B cell (primary cell): ENCODE results near the gene GLT1D1. TPM values are rescaled to one million over a fixed set of nuclear protein-coding genes. Genes with fewer than 3 reads are reported as not detected.

Experiments
- ATAC-seq: fragments of 200-7000 bp; cut with Tn5 transposase; one replicate; pipeline ENCODE4 v1.10.0; 2021; ENCODE audit warnings: low read depth, mild to moderate bottlenecking, moderate number of reproducible peaks, moderate library complexity
- CTCF ChIA-PET: fragments of 350-600 bp; sonication (Branson Sonifier 250); formaldehyde crosslinking; loops from one replicate; lab custom pipeline; 2021; ENCODE audit warnings: antibody characterized with exemption, inconsistent platforms; lab: Charles Lee
- POLR2A ChIA-PET: fragments of 350-600 bp; sonication (Branson Sonifier 250); formaldehyde crosslinking; loops from one replicate; lab custom pipeline; 2021; ENCODE audit warnings: antibody characterized with exemption; lab: Charles Lee
- DNase-seq: peaks from one replicate; pipeline ENCODE4 v3.0.0; 2013
- H2AFZ ChIP-seq: 2 replicates; pipeline ENCODE4 v1.6.1; 2012; ENCODE audit warnings: mild to moderate bottlenecking, low read depth, low read length; ENCODE audit not compliant: insufficient read depth, poor library complexity, severe bottlenecking
- H3K27ac ChIP-seq, 2 donors: 1 replicate in 1 of 2; 2 replicates in 1 of 2; pipeline ENCODE4 v1.5.1; 2012 to 2013; ENCODE audit warnings: low read length in 2 of 2, mild to moderate bottlenecking in 2 of 2, moderate library complexity in 1 of 2
- H3K27me3 ChIP-seq, 4 experiments: fragments of 200-600 bp in 1 of 4; sonication (generic) in 1 of 4; replicated peaks in 1 of 4; 1 replicate in 2 of 4; 2 replicates in 2 of 4; pipeline versions ENCODE4 v1.6.1 to v1.7.0; 2013 to 2016; ENCODE audit warnings: low read length in 3 of 4, mild to moderate bottlenecking in 2 of 4, mixed read lengths in 1 of 4, moderate library complexity in 1 of 4; ENCODE audit not compliant: insufficient read depth in 4 of 4, control insufficient read depth in 3 of 4; ENCODE audit errors: control extremely low read depth in 1 of 4
- H3K36me3 ChIP-seq, 2 experiments: replicated peaks in 1 of 2; 1 replicate in 1 of 2; 2 replicates in 1 of 2; pipeline versions ENCODE4 v1.6.1 to v1.7.1; 2013; ENCODE audit warnings: low read length in 1 of 2; ENCODE audit not compliant: insufficient read depth in 2 of 2, control insufficient read depth in 1 of 2; ENCODE audit errors: control extremely low read depth in 1 of 2, extremely low read depth in 1 of 2
- H3K4me1 ChIP-seq, 2 donors: fragments of 200-600 bp in 1 of 2; sonication (generic) in 1 of 2; 1 replicate in 1 of 2; 2 replicates in 1 of 2; pipeline versions ENCODE4 v1.5.1 to v1.6.1; 2013 to 2017; ENCODE audit warnings: low read length in 2 of 2; ENCODE audit not compliant: control insufficient read depth in 2 of 2, insufficient read depth in 2 of 2
- H3K4me2 ChIP-seq: replicated peaks from 2 replicates; pipeline ENCODE3; 2012; ENCODE audit warnings: mild to moderate bottlenecking, low read depth, low read length; ENCODE audit not compliant: poor library complexity, severe bottlenecking
- H3K4me3 ChIP-seq, 5 experiments: fragments of 200-600 bp in 1 of 5; sonication (generic) in 1 of 5; 1 replicate in 3 of 5; 2 replicates in 2 of 5; pipeline versions ENCODE4 v1.5.1 to v1.7.0; 2011 to 2016; ENCODE audit warnings: low read length in 4 of 5, mild to moderate bottlenecking in 4 of 5, low read depth in 2 of 5, control low read depth in 1 of 5, moderate library complexity in 1 of 5; ENCODE audit not compliant: insufficient read depth in 1 of 5; ENCODE audit errors: control extremely low read depth in 1 of 5, extremely low read depth in 1 of 5
- H3K79me2 ChIP-seq: fragments of 200-600 bp; sonication (generic); one replicate; pipeline ENCODE4 v1.6.0; 2016; ENCODE audit warnings: low read length; ENCODE audit not compliant: control insufficient read depth, insufficient read depth
- H3K9ac ChIP-seq: fragments of 200-600 bp; sonication (generic); 2 replicates; pipeline ENCODE4 v1.6.1; 2017; ENCODE audit warnings: mild to moderate bottlenecking, low read length, moderate library complexity
- H3K9me3 ChIP-seq, 3 donors: one replicate each; pipeline versions ENCODE4 v1.6.1 to v1.7.1; 2013; ENCODE audit warnings: low read length in 2 of 3; ENCODE audit not compliant: control insufficient read depth in 2 of 3, insufficient read depth in 1 of 3; ENCODE audit errors: control extremely low read depth in 1 of 3
- H4K20me1 ChIP-seq: 2 replicates; pipeline ENCODE4 v1.6.0; 2012; ENCODE audit warnings: mild to moderate bottlenecking, low read length; ENCODE audit not compliant: insufficient read depth, control insufficient read depth, poor library complexity, severe bottlenecking
- H3K27ac Mint-ChIP-seq: one replicate; pipeline ENCODE4 v1.8.0; 2021; ENCODE audit warnings: mixed read lengths
- H3K27me3 Mint-ChIP-seq: one replicate; pipeline ENCODE4 v1.8.0; 2021; ENCODE audit warnings: mixed read lengths
- H3K4me1 Mint-ChIP-seq: one replicate; pipeline ENCODE4 v1.8.0; 2021; ENCODE audit warnings: mixed read lengths
- H3K4me3 Mint-ChIP-seq: one replicate; pipeline ENCODE4 v1.8.0; 2021; ENCODE audit warnings: mixed read lengths
- H3K9me3 Mint-ChIP-seq: one replicate; pipeline ENCODE4 v1.8.0; 2022; ENCODE audit warnings: mixed read lengths; ENCODE audit not compliant: insufficient read depth
- EZH2 ChIP-seq: IDR thresholded peaks from 2 replicates; pipeline ENCODE4 v1.6.1; 2012; ENCODE audit warnings: borderline replicate concordance, low read depth, mild to moderate bottlenecking, moderate library complexity, low read length; ENCODE audit not compliant: insufficient read depth, poor library complexity, severe bottlenecking
- WGBS: methylation state at CpG from one replicate; pipeline ENCODE4 v1.1.5; 2013; ENCODE audit warnings: missing lambda C conversion rate; ENCODE audit not compliant: insufficient coverage; 5-methylcytosine and 5-hydroxymethylcytosine counted together
- intact Hi-C: fragments of 100-400 bp; cut with micrococcal nuclease; formaldehyde crosslinking; loops from one replicate; pipeline ENCODE4 v1.10.0; 2022
- polyA plus RNA-seq: library from polyadenylated mRNA; depleted of rRNA; stranded (reverse); fragments of >200 nt; gene quantifications from 2 replicates; pipeline ENCODE4 v1.2.3, GENCODE V29; 2012
- total RNA-seq, 2 donors: library from RNA; stranded (reverse); fragments of 120-200 nt in 1 of 2; gene quantifications; 1 replicate in 1 of 2; 2 replicates in 1 of 2; pipeline versions ENCODE4 v1.2.3 to v1.2.4, GENCODE V29; 2013 to 2022
- TF ChIP-seq, protein P1 (sequence below): fragments of 200-600 bp; IDR thresholded peaks from one replicate; pipeline ENCODE4 v1.8.0; 2022; ENCODE audit warnings: antibody characterized with exemption, mild to moderate bottlenecking

The GLT1D1 gene
- total and polyA plus RNA-seq, 2 donors (not counting 1 experiment from before 2014, with no cell fraction given): 0.22 to 0.49 TPM

DNA sequence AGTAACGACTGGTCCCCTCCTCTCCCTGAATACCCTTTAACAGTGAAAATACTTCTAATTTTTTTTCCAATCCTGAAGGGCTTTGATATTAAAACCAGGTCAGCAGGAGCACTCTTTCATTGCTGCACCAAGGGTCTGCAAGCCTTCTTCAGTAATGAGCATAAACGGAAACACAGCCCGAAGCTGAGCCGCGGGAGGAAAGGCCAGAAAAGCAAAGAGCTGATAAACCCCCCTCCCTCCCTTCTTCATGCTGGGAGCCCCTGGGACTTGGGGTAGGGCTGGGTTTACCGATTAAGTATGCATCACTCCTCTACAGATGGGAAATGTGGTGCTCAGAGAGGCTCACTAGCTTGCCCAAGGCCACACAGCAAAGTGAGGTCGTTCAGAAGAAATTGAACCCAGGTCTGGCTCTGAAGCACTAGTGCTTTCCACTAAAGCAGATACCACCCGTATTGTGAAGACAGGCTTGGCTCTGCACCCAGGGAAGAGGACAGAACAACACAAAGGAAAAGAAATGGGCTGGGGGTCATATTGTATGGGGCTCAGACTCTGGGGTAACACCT lies 128.8 kb downstream of the GLT1D1 start:
- Histone ChIP-seq H3K27ac (no peak overlapping the region), H3K27me3 (peaks cover 0 to 15% (median 3%) of the 10 kb centered on the region in 4 experiments), H3K36me3 (no peaks in the 10 kb centered on the region), H3K79me2 (no peaks in the 10 kb centered on the region), H2AFZ (no peak overlapping the region), H3K4me3 (no peak overlapping the region), H3K4me2 (no peak overlapping the region), H3K4me1 (no peaks in the 10 kb centered on the region), H3K9ac (no peak overlapping the region), H4K20me1 (no peaks in the 10 kb centered on the region), H3K9me3 (peaks cover 0 to 4% (median 0%) of the 10 kb centered on the region in 3 donors)
- intact Hi-C loops: no loop called here
- no peaks in the 10 kb centered on the region for H3K4me1 Mint-ChIP-seq
- TF ChIP-seq, protein P1, sequence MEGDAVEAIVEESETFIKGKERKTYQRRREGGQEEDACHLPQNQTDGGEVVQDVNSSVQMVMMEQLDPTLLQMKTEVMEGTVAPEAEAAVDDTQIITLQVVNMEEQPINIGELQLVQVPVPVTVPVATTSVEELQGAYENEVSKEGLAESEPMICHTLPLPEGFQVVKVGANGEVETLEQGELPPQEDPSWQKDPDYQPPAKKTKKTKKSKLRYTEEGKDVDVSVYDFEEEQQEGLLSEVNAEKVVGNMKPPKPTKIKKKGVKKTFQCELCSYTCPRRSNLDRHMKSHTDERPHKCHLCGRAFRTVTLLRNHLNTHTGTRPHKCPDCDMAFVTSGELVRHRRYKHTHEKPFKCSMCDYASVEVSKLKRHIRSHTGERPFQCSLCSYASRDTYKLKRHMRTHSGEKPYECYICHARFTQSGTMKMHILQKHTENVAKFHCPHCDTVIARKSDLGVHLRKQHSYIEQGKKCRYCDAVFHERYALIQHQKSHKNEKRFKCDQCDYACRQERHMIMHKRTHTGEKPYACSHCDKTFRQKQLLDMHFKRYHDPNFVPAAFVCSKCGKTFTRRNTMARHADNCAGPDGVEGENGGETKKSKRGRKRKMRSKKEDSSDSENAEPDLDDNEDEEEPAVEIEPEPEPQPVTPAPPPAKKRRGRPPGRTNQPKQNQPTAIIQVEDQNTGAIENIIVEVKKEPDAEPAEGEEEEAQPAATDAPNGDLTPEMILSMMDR: no peak
- TF ChIP-seq EZH2: no peak
- H3K9me3 Mint-ChIP-seq: no peaks in the 10 kb centered on the region
- CTCF ChIA-PET: no interaction called here
- ATAC-seq: no peak
- no peak overlapping the region for H3K27ac Mint-ChIP-seq
- WGBS: 73% methylated on average over 2 of the region's 8 CpGs
- no peak for DNase-seq
- POLR2A ChIA-PET: no interaction called here
- H3K4me3 Mint-ChIP-seq: no peak overlapping the region
- peaks cover 30% of the 10 kb centered on the region for H3K27me3 Mint-ChIP-seq

DNA sequence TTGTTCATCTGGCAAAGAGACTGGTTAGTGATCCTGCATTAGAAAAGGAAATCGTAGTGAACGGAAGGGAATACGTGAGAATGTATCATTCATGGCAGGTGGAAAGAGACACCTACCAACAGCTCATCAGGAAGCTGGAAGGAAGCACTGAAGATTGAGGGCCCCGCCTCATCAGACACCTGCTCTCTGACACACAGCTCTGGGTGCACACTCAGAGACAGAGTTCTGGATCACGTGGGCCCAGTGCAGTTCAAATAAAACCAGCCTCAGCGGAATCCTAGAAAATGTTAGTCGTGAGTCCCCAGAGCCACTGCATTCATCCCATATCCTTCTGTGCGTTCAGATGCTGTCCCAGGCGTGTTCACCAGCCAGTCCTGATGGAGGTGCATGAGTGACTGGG lies 129.7 kb downstream of the GLT1D1 start:
- WGBS: 57% methylated on average over 3 of the region's 9 CpGs
- CTCF ChIA-PET: no interaction called here
- ATAC-seq (no peak), DNase-seq (no peak)
- peaks cover 0 to 15% (median 1%) of the 10 kb centered on the region in 4 experiments for H3K27me3 ChIP-seq
- H3K4me3 ChIP-seq: no peak overlapping the region
- H3K27me3 Mint-ChIP-seq: peaks cover 26% of the 10 kb centered on the region
- no peak overlapping the region for H3K9ac ChIP-seq
- POLR2A ChIA-PET: no interaction called here
- H3K4me3 Mint-ChIP-seq: no peak overlapping the region
- H3K36me3 ChIP-seq: no peaks in the 10 kb centered on the region
- H4K20me1 ChIP-seq: no peaks in the 10 kb centered on the region
- no peak overlapping the region for H3K27ac ChIP-seq
- no peak overlapping the region for H2AFZ ChIP-seq
- no peak overlapping the region for H3K4me2 ChIP-seq
- H3K9me3 Mint-ChIP-seq: no peaks in the 10 kb centered on the region
- TF ChIP-seq, protein P1: no peak
- no peak for TF ChIP-seq EZH2
- intact Hi-C loops: no loop called here
- H3K9me3 ChIP-seq: peaks cover 0 to 4% (median 0%) of the 10 kb centered on the region in 3 donors
- H3K4me1 Mint-ChIP-seq: no peaks in the 10 kb centered on the region
- no peaks in the 10 kb centered on the region for H3K79me2 ChIP-seq
- no peaks in the 10 kb centered on the region for H3K4me1 ChIP-seq
- no peak overlapping the region for H3K27ac Mint-ChIP-seq
